Tibial nerve (tissue), 3 donors: Measurements from ENCODE around the gene NBPF4.
"Not testable (repeated sequence)": the region's sequence is repeated elsewhere in the genome, so short reads cannot be mapped to it uniquely, and the experiment has no call there.

ENCODE experiments used
- POLR2A ChIP-seq, 2 donors: fragments of 450-650 bp; IDR thresholded peaks; one replicate each; pipeline ENCODE4 v1.6.1; 2017; ENCODE audit warnings: antibody characterized with exemption in 2 of 2, mild to moderate bottlenecking in 2 of 2, moderate library complexity in 2 of 2
- TF ChIP-seq, protein P1 (sequence below), 5 experiments: fragments of 200-600 bp in 3 of 5; fragments of 450-650 bp in 2 of 5; sonication (generic) in 3 of 5; IDR thresholded peaks; one replicate each; pipeline ENCODE4 v1.5.1; 2016 to 2019; ENCODE audit warnings: antibody characterized with exemption in 5 of 5, mild to moderate bottlenecking in 3 of 5, moderate library complexity in 2 of 5

GRCh38 chr1:108216028-108216890 lies 27.6 kb downstream of the NBPF4 start:
- TF ChIP-seq, protein P1, sequence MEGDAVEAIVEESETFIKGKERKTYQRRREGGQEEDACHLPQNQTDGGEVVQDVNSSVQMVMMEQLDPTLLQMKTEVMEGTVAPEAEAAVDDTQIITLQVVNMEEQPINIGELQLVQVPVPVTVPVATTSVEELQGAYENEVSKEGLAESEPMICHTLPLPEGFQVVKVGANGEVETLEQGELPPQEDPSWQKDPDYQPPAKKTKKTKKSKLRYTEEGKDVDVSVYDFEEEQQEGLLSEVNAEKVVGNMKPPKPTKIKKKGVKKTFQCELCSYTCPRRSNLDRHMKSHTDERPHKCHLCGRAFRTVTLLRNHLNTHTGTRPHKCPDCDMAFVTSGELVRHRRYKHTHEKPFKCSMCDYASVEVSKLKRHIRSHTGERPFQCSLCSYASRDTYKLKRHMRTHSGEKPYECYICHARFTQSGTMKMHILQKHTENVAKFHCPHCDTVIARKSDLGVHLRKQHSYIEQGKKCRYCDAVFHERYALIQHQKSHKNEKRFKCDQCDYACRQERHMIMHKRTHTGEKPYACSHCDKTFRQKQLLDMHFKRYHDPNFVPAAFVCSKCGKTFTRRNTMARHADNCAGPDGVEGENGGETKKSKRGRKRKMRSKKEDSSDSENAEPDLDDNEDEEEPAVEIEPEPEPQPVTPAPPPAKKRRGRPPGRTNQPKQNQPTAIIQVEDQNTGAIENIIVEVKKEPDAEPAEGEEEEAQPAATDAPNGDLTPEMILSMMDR (IDR thresholded peaks at IDR 0.05), result not testable (repeated sequence)
- TF ChIP-seq POLR2A (IDR thresholded peaks at IDR 0.05), result not testable (repeated sequence)
